GM18508 (cell line): ENCODE data around the gene STC2.

Experiments used
- ATAC-seq: cut with Tn5 transposase; IDR thresholded peaks from one replicate; pipeline ENCODE4 v1.9.1; 2021; ENCODE audit warnings: moderate number of reproducible peaks; ENCODE audit not compliant: insufficient read depth, unreplicated experiment

Gene STC2

GRCh38 chr5:173278172-173278571 lies 50.0 kb downstream of the STC2 start:
- no peak for ATAC-seq

GRCh38 chr5:173274771-173275170 lies 53.4 kb downstream of the STC2 start:
- no peak for ATAC-seq

- ATAC-seq: no peak
Observed at GRCh38 chr5:173271419-173271818, 56.8 kb downstream of the STC2 start.

- no peak for ATAC-seq
Observed at GRCh38 chr5:173268750-173269432, 59.3 kb downstream of the STC2 start.

GRCh38 chr5:173265433-173265832 lies 62.8 kb downstream of the STC2 start:
- ATAC-seq: no peak
